Nephron progenitor cell (in vitro differentiated cells): ENCODE measurements around the gene FUT8.
"Not testable (repeated sequence)": the region's sequence is repeated elsewhere in the genome, so short reads cannot be mapped to it uniquely, and the experiment has no call there.

Experiments
- DNase-seq: peaks from one replicate; pipeline ENCODE4 v3.0.0; 2021
- H3K27ac Mint-ChIP-seq: 2 replicates; pipeline ENCODE4 v1.8.0; 2021; ENCODE audit warnings: mild to moderate bottlenecking, moderate library complexity, mixed read lengths
- H3K27me3 Mint-ChIP-seq: 2 replicates; pipeline ENCODE4 v1.8.0; 2021; ENCODE audit warnings: mild to moderate bottlenecking, low read depth, mixed read lengths; ENCODE audit not compliant: poor library complexity
- H3K36me3 Mint-ChIP-seq: 2 replicates; pipeline ENCODE4 v1.8.0; 2021; ENCODE audit warnings: low read depth, mixed read lengths
- H3K4me1 Mint-ChIP-seq: 2 replicates; pipeline ENCODE4 v1.8.0; 2021; ENCODE audit warnings: mixed read lengths
- H3K4me3 Mint-ChIP-seq: 2 replicates; pipeline ENCODE4 v1.8.0; 2021; ENCODE audit warnings: mild to moderate bottlenecking, moderate library complexity, mixed read lengths
- H3K9me3 Mint-ChIP-seq: 2 replicates; pipeline ENCODE4 v1.8.0; 2021; ENCODE audit warnings: mild to moderate bottlenecking, moderate library complexity, mixed read lengths
- CTCF ChIP-seq: fragments of 200-600 bp; sonication (generic); IDR thresholded peaks from 2 replicates; pipeline ENCODE4 v1.5.0; 2021; ENCODE audit warnings: antibody characterized with exemption

Gene FUT8

GRCh38 chr14:65703521-65703920 lies 291.0 kb downstream of the FUT8 start:
- Mint-ChIP-seq H3K36me3 (no peaks in the 10 kb centered on the region), H3K27ac (no peak overlapping the region), H3K4me1 (no peaks in the 10 kb centered on the region), H3K27me3 (no peaks in the 10 kb centered on the region), H3K9me3 (peaks cover 6% of the 10 kb centered on the region), H3K4me3 (no peak overlapping the region)
- no peak for TF ChIP-seq CTCF
- no peak for DNase-seq

- no peak for DNase-seq
- Mint-ChIP-seq H3K27ac (no peak overlapping the region), H3K4me3 (no peak overlapping the region), H3K36me3 (no peaks in the 10 kb centered on the region), H3K9me3 (peaks cover 8% of the 10 kb centered on the region), H3K4me1 (no peaks in the 10 kb centered on the region), H3K27me3 (no peaks in the 10 kb centered on the region)
- TF ChIP-seq CTCF = no peak
Observed at GRCh38 chr14:65703996-65704395, 291.5 kb downstream of the FUT8 start.

GRCh38 chr14:65704437-65704836 lies 291.9 kb downstream of the FUT8 start:
- DNase-seq = no peak
- no peaks in the 10 kb centered on the region for H3K4me1 Mint-ChIP-seq
- no peak overlapping the region for H3K27ac Mint-ChIP-seq
- no peak for TF ChIP-seq CTCF
- H3K4me3 Mint-ChIP-seq = no peak overlapping the region
- H3K27me3 Mint-ChIP-seq = no peaks in the 10 kb centered on the region
- H3K9me3 Mint-ChIP-seq = peaks cover 11% of the 10 kb centered on the region
- H3K36me3 Mint-ChIP-seq = no peaks in the 10 kb centered on the region

- Mint-ChIP-seq H3K4me3 (no peak overlapping the region), H3K27me3 (no peaks in the 10 kb centered on the region), H3K27ac (no peak overlapping the region), H3K4me1 (no peaks in the 10 kb centered on the region), H3K9me3 (peaks cover 11% of the 10 kb centered on the region), H3K36me3 (no peaks in the 10 kb centered on the region)
- no peak for TF ChIP-seq CTCF
- no peak for DNase-seq
Observed at GRCh38 chr14:65704850-65705249, 292.3 kb downstream of the FUT8 start.

- Mint-ChIP-seq H3K4me1 (no peaks in the 10 kb centered on the region), H3K9me3 (peaks cover 24% of the 10 kb centered on the region), H3K36me3 (peaks cover 1% of the 10 kb centered on the region), H3K4me3 (no peak overlapping the region), H3K27me3 (no peaks in the 10 kb centered on the region), H3K27ac (no peak overlapping the region)
- DNase-seq = no peak
- no peak for TF ChIP-seq CTCF
Observed at GRCh38 chr14:65709576-65709975, 297.0 kb downstream of the FUT8 start.

GRCh38 chr14:65716813-65717212 lies 304.3 kb downstream of the FUT8 start:
- not testable (repeated sequence) for H3K4me1 Mint-ChIP-seq

GRCh38 chr14:65717384-65717915 lies 304.9 kb downstream of the FUT8 start:
- not testable (repeated sequence) for H3K4me1 Mint-ChIP-seq, DNase-seq, H3K27me3 Mint-ChIP-seq, H3K4me3 Mint-ChIP-seq, H3K27ac Mint-ChIP-seq
- Mint-ChIP-seq H3K36me3 (peaks cover 42% of the 10 kb centered on the region), H3K9me3 (peaks cover 58% of the 10 kb centered on the region)

More at GRCh38 chr14:65716813-65717212, 304.3 kb downstream of the FUT8 start:
- not testable (repeated sequence) for H3K27ac Mint-ChIP-seq, H3K27me3 Mint-ChIP-seq, DNase-seq, H3K4me3 Mint-ChIP-seq
- Mint-ChIP-seq H3K36me3 (peaks cover 42% of the 10 kb centered on the region), H3K9me3 (peaks cover 58% of the 10 kb centered on the region)
